K562 (cell line): ENCODE data around the gene RALB. TPM values are rescaled to one million over a fixed set of nuclear protein-coding genes. Genes with fewer than 3 reads are reported as not detected.

Experiments used
- CBX3 ChIP-seq, 2 experiments: IDR thresholded peaks; 1 replicate in 1 of 2; 2 replicates in 1 of 2; pipeline ENCODE4 v1.6.1; 2012; ENCODE audit warnings: inconsistent platforms in 2 of 2, low read length in 2 of 2, borderline replicate concordance in 1 of 2, control low read depth in 1 of 2
- HNRNPL ChIP-seq: fragments of 200-400 bp; formaldehyde crosslinking; IDR thresholded peaks from 2 replicates; pipeline ENCODE4 v1.6.1; 2017; ENCODE audit warnings: low read depth, mild to moderate bottlenecking, low read length
- ILF3 ChIP-seq: fragments of 450-650 bp; IDR thresholded peaks from 2 replicates; pipeline ENCODE4 v1.6.1; 2018; ENCODE audit warnings: antibody characterized with exemption, mild to moderate bottlenecking, moderate library complexity, borderline replicate concordance
- MEIS2 ChIP-seq: fragments of 450-650 bp; IDR thresholded peaks from 2 replicates; pipeline ENCODE4 v1.6.1; 2014; ENCODE audit warnings: mild to moderate bottlenecking; ENCODE audit not compliant: partially characterized antibody
- MTA1 ChIP-seq: fragments of 450-650 bp; IDR thresholded peaks from 2 replicates; pipeline ENCODE4 v1.6.1; 2017; ENCODE audit warnings: borderline replicate concordance
- NBN ChIP-seq: fragments of 450-650 bp; IDR thresholded peaks from 2 replicates; pipeline ENCODE4 v1.6.1; 2016; ENCODE audit warnings: low read depth, mild to moderate bottlenecking
- NCOR1 ChIP-seq: fragments of 450-650 bp; IDR thresholded peaks from 2 replicates; pipeline ENCODE4 v1.6.1; 2016; ENCODE audit warnings: mild to moderate bottlenecking, moderate library complexity
- POLR2AphosphoS2 ChIP-seq: IDR thresholded peaks from 2 replicates; pipeline ENCODE4 v1.6.1; 2012; ENCODE audit warnings: low read length, improper control_type of control experiment
- POU5F1 ChIP-seq: fragments of 150-350 bp; IDR thresholded peaks from 2 replicates; pipeline ENCODE4 v1.6.1; 2014; ENCODE audit warnings: borderline replicate concordance, low read length, low read depth, mild to moderate bottlenecking; ENCODE audit not compliant: partially characterized antibody
- ZNF79 ChIP-seq: fragments of 250-450 bp; sonication (Bioruptor Pico); IDR thresholded peaks from 2 replicates; pipeline ENCODE4 v1.4.0; 2020; ENCODE audit warnings: low read depth, mild to moderate bottlenecking, moderate library complexity
- polyA plus RNA-seq, 8 experiments: library from polyadenylated mRNA; depleted of rRNA in 4 of 8; stranded (reverse) in 5 of 8; unstranded in 3 of 8; fragments of >200 nt; fragmentation: Nextera tagmentation in 2 of 8; fragmentation: Illumina TruSeq in 1 of 8; extraction: Ambion mirVana in 2 of 8; extraction: Trizol in 1 of 8; gene quantifications; 2 replicates each; pipeline versions ENCODE4 v1.2.1 to v1.2.3, GENCODE V29; 2011 to 2014; ENCODE audit warnings: inconsistent platforms in 1 of 8, missing spikeins in 1 of 8
- total RNA-seq, 7 experiments: library from RNA; depleted of rRNA in 6 of 7; stranded (reverse); fragments of >200 nt in 6 of 7; fragmentation: Illumina TruSeq in 2 of 7; extraction: Trizol in 2 of 7; gene quantifications; 2 replicates each; pipeline versions ENCODE4 v1.2.1 to v1.2.3, GENCODE V29; 2011 to 2021; ENCODE audit warnings: low replicate concordance in 1 of 7
- TF ChIP-seq, protein P1 (sequence below): fragments of 450-650 bp; IDR thresholded peaks from 2 replicates; pipeline ENCODE4 v1.6.1; 2016; ENCODE audit warnings: low read depth
- TF ChIP-seq, protein P2 (sequence below): sonication (generic); formaldehyde crosslinking; IDR thresholded peaks from 2 replicates; pipeline ENCODE4 v1.9.0; 2022; ENCODE audit warnings: mild to moderate bottlenecking, missing genetic modification reagents

Gene RALB
- total and polyA plus RNA-seq, 9 of the 15 experiments (the other 6 are each of a cell fraction or from before 2014, with no cell fraction given): 14.8 to 65.6 (median 38.4) TPM

DNA sequence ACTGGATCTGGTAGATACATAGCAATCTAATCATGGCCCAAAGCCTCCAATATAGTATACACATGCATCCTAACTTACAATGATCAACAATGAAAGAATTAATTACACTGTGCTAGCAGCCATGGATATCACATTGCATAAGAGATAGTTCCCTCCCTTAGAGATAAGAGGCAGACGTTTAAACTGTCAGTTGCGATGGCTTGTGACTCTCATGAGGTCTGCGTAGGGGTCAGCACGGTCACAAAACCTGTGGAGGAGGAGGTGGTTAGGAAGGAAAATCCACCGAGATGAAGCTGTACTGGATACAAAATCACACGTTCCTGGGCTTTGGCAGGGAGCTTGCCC lies 800 bp upstream of the RALB start (continued):
- TF ChIP-seq, protein P1, sequence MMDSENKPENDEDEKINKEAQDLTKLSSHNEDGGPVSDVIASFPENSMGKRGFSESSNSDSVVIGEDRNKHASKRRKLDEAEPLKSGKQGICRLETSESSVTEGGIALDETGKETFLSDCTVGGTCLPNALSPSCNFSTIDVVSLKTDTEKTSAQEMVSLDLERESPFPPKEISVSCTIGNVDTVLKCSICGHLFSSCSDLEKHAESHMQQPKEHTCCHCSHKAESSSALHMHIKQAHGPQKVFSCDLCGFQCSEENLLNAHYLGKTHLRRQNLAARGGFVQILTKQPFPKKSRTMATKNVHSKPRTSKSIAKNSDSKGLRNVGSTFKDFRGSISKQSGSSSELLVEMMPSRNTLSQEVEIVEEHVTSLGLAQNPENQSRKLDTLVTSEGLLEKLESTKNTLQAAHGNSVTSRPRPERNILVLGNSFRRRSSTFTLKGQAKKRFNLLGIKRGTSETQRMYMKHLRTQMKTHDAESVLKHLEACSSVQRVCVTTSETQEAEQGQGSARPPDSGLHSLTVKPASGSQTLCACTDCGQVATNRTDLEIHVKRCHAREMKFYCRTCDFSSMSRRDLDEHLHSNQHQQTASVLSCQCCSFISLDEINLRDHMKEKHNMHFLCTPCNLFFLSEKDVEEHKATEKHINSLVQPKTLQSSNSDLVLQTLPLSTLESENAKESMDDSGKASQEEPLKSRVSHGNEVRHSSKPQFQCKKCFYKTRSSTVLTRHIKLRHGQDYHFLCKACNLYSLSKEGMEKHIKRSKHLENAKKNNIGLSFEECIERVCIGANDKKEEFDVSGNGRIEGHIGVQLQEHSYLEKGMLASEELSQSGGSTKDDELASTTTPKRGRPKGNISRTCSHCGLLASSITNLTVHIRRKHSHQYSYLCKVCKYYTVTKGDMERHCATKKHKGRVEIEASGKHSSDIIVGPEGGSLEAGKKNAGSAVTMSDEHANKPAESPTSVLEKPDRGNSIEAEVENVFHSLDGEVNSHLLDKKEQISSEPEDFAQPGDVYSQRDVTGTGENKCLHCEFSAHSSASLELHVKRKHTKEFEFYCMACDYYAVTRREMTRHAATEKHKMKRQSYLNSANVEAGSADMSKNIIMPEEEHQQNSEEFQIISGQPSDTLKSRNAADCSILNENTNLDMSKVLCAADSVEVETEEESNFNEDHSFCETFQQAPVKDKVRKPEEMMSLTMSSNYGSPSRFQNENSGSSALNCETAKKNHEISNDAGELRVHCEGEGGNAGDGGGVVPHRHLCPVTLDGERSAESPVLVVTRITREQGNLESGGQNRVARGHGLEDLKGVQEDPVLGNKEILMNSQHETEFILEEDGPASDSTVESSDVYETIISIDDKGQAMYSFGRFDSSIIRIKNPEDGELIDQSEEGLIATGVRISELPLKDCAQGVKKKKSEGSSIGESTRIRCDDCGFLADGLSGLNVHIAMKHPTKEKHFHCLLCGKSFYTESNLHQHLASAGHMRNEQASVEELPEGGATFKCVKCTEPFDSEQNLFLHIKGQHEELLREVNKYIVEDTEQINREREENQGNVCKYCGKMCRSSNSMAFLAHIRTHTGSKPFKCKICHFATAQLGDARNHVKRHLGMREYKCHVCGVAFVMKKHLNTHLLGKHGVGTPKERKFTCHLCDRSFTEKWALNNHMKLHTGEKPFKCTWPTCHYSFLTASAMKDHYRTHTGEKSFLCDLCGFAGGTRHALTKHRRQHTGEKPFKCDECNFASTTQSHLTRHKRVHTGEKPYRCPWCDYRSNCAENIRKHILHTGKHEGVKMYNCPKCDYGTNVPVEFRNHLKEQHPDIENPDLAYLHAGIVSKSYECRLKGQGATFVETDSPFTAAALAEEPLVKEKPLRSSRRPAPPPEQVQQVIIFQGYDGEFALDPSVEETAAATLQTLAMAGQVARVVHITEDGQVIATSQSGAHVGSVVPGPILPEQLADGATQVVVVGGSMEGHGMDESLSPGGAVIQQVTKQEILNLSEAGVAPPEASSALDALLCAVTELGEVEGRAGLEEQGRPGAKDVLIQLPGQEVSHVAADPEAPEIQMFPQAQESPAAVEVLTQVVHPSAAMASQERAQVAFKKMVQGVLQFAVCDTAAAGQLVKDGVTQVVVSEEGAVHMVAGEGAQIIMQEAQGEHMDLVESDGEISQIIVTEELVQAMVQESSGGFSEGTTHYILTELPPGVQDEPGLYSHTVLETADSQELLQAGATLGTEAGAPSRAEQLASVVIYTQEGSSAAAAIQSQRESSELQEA: no peak
- TF ChIP-seq MEIS2 (peak; percentile 74), ILF3 (no peak), ZNF79 (no peak), MTA1 (no peak), CBX3 (IDR thresholded peaks at IDR 0.05; ENCODE audit: borderline replicate concordance in 1 of 2, low read length in 2 of 2) (no peak), NCOR1 (peak; percentile 42), POLR2AphosphoS2 (no peak), HNRNPL (no peak), NBN (no peak), POU5F1 (no peak)
- TF ChIP-seq, protein P2, sequence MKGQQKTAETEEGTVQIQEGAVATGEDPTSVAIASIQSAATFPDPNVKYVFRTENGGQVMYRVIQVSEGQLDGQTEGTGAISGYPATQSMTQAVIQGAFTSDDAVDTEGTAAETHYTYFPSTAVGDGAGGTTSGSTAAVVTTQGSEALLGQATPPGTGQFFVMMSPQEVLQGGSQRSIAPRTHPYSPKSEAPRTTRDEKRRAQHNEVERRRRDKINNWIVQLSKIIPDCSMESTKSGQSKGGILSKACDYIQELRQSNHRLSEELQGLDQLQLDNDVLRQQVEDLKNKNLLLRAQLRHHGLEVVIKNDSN (CRISPR knock-in tag): no peak
